WTC11 (cell line): ENCODE data around the gene EVA1A. TPM values are rescaled to one million over a fixed set of nuclear protein-coding genes. Genes with fewer than 3 reads are reported as not detected.

ENCODE experiments used
- ATAC-seq: fragments of 200-7000 bp; cut with Tn5 transposase; 2 replicates; pipeline ENCODE4 v1.10.0; 2021; ENCODE audit warnings: mild to moderate bottlenecking, moderate library complexity
- CTCF ChIA-PET: fragments of 300-600 bp; sonication (Branson Sonifier 250); formaldehyde crosslinking; loops from one replicate; lab custom pipeline; 2021; ENCODE audit warnings: antibody characterized with exemption; lab: Charles Lee
- POLR2A ChIA-PET: fragments of 350-600 bp; sonication (Branson Sonifier 250); formaldehyde crosslinking; loops from one replicate; lab custom pipeline; 2021; ENCODE audit warnings: antibody characterized with exemption; lab: Charles Lee
- DNase-seq: peaks from one replicate; pipeline ENCODE4 v3.0.0; 2021; ENCODE audit warnings: low spot score
- H3K27ac Mint-ChIP-seq: 2 replicates; pipeline ENCODE4 v1.8.0; 2021; ENCODE audit warnings: mixed read lengths
- H3K27me3 Mint-ChIP-seq: 2 replicates; pipeline ENCODE4 v1.8.0; 2021; ENCODE audit warnings: low read depth, mild to moderate bottlenecking, moderate library complexity, mixed read lengths
- H3K36me3 Mint-ChIP-seq: 2 replicates; pipeline ENCODE4 v1.8.0; 2021; ENCODE audit warnings: mixed read lengths
- H3K4me1 Mint-ChIP-seq: 2 replicates; pipeline ENCODE4 v1.8.0; 2022; ENCODE audit warnings: mixed read lengths
- H3K4me3 Mint-ChIP-seq: 2 replicates; pipeline ENCODE4 v1.8.0; 2021; ENCODE audit warnings: mild to moderate bottlenecking, moderate library complexity, mixed read lengths
- H3K9me3 Mint-ChIP-seq: 2 replicates; pipeline ENCODE4 v1.8.0; 2021; ENCODE audit warnings: mixed read lengths
- CDX4 ChIP-seq: fragments of 250-450 bp; sonication (Bioruptor Pico); IDR thresholded peaks from 2 replicates; pipeline ENCODE4 v1.9.0; 2021; ENCODE audit warnings: moderate library complexity, mild to moderate bottlenecking, inconsistent platforms, borderline replicate concordance
- E2F1 ChIP-seq: sonication (generic); formaldehyde crosslinking; IDR thresholded peaks from 2 replicates; pipeline ENCODE4 v1.8.0; 2022; ENCODE audit warnings: mild to moderate bottlenecking, missing genetic modification reagents
- FOXJ3 ChIP-seq: sonication (generic); formaldehyde crosslinking; IDR thresholded peaks from 2 replicates; pipeline ENCODE4 v1.9.0; 2021; ENCODE audit warnings: missing genetic modification reagents, mild to moderate bottlenecking, borderline replicate concordance
- GRHL2 ChIP-seq: fragments of 250-450 bp; sonication (Bioruptor Pico); IDR thresholded peaks from 2 replicates; pipeline ENCODE4 v1.8.0; 2022; ENCODE audit warnings: mild to moderate bottlenecking, moderate library complexity; ENCODE audit not compliant: insufficient replicate concordance, severe bottlenecking
- GTF2I ChIP-seq: fragments of 250-450 bp; sonication (Bioruptor Pico); conservative IDR thresholded peaks from 2 replicates; pipeline ENCODE4 v1.4.0; 2021; ENCODE audit warnings: mild to moderate bottlenecking
- HMGA2 ChIP-seq: fragments of 250-450 bp; sonication (Bioruptor Pico); IDR thresholded peaks from 2 replicates; pipeline ENCODE4 v1.4.0; 2021; ENCODE audit warnings: mild to moderate bottlenecking, moderate library complexity
- NR3C1 ChIP-seq: sonication (generic); formaldehyde crosslinking; conservative IDR thresholded peaks from 2 replicates; pipeline ENCODE4 v1.8.1; 2023; ENCODE audit warnings: low read depth, mild to moderate bottlenecking, missing genetic modification reagents
- SP1 ChIP-seq: sonication (generic); formaldehyde crosslinking; conservative IDR thresholded peaks from 2 replicates; pipeline ENCODE4 v1.8.1; 2022; ENCODE audit warnings: missing genetic modification reagents
- TEAD1 ChIP-seq: sonication (generic); formaldehyde crosslinking; IDR thresholded peaks from 2 replicates; pipeline ENCODE4 v1.8.0; 2022; ENCODE audit warnings: mild to moderate bottlenecking, missing genetic modification reagents
- ZNF138 ChIP-seq: sonication (generic); formaldehyde crosslinking; conservative IDR thresholded peaks from 2 replicates; pipeline ENCODE4 v1.8.1; 2022; ENCODE audit warnings: mild to moderate bottlenecking, moderate library complexity, missing genetic modification reagents
- ZNF232 ChIP-seq: sonication (generic); formaldehyde crosslinking; IDR thresholded peaks from 2 replicates; pipeline ENCODE4 v1.8.0; 2022; ENCODE audit warnings: mild to moderate bottlenecking, missing genetic modification reagents
- ZNF263 ChIP-seq: sonication (generic); formaldehyde crosslinking; IDR thresholded peaks from 2 replicates; pipeline ENCODE4 v1.8.1; 2022; ENCODE audit warnings: low read depth, mild to moderate bottlenecking, moderate library complexity, missing genetic modification reagents
- ZNF281 ChIP-seq: sonication (generic); formaldehyde crosslinking; IDR thresholded peaks from 2 replicates; pipeline ENCODE4 v1.8.0; 2023; ENCODE audit warnings: mild to moderate bottlenecking, missing genetic modification reagents
- ZNF416 ChIP-seq: fragments of 250-450 bp; sonication (Bioruptor Pico); IDR thresholded peaks from 2 replicates; pipeline ENCODE4 v1.9.0; 2021; ENCODE audit warnings: mild to moderate bottlenecking, inconsistent platforms
- ZNF423 ChIP-seq: fragments of 250-450 bp; sonication (Bioruptor Pico); IDR thresholded peaks from 2 replicates; pipeline ENCODE4 v2.1.2; 2022; ENCODE audit warnings: mild to moderate bottlenecking, moderate library complexity
- ZSCAN18 ChIP-seq: fragments of 250-450 bp; sonication (Bioruptor Pico); IDR thresholded peaks from 2 replicates; pipeline ENCODE4 v2.1.2; 2022; ENCODE audit warnings: mild to moderate bottlenecking, moderate library complexity
- total RNA-seq: library from RNA; stranded (reverse); gene quantifications from 3 replicates; pipeline ENCODE4 v1.2.3, GENCODE V29; 2021
- TF ChIP-seq, protein P1 (sequence below): sonication (generic); formaldehyde crosslinking; IDR thresholded peaks from 2 replicates; pipeline ENCODE4 v1.8.1; 2023; ENCODE audit warnings: mild to moderate bottlenecking, moderate library complexity, missing genetic modification reagents
- TF ChIP-seq, protein P2 (sequence below): sonication (generic); formaldehyde crosslinking; IDR thresholded peaks from 2 replicates; pipeline ENCODE4 v1.8.1; 2022; ENCODE audit warnings: mild to moderate bottlenecking, moderate library complexity, missing genetic modification reagents
- TF ChIP-seq, protein P3 (sequence below): sonication (generic); formaldehyde crosslinking; IDR thresholded peaks from 2 replicates; pipeline ENCODE4 v1.8.1; 2023; ENCODE audit warnings: mild to moderate bottlenecking, missing genetic modification reagents, moderate library complexity
- TF ChIP-seq, protein P4 (sequence below): sonication (generic); formaldehyde crosslinking; IDR thresholded peaks from 2 replicates; pipeline ENCODE4 v1.8.1; 2022; ENCODE audit warnings: missing genetic modification reagents, borderline replicate concordance

Gene EVA1A
- total RNA-seq, 1 experiment from 2014 or later: 4.1 TPM

DNA sequence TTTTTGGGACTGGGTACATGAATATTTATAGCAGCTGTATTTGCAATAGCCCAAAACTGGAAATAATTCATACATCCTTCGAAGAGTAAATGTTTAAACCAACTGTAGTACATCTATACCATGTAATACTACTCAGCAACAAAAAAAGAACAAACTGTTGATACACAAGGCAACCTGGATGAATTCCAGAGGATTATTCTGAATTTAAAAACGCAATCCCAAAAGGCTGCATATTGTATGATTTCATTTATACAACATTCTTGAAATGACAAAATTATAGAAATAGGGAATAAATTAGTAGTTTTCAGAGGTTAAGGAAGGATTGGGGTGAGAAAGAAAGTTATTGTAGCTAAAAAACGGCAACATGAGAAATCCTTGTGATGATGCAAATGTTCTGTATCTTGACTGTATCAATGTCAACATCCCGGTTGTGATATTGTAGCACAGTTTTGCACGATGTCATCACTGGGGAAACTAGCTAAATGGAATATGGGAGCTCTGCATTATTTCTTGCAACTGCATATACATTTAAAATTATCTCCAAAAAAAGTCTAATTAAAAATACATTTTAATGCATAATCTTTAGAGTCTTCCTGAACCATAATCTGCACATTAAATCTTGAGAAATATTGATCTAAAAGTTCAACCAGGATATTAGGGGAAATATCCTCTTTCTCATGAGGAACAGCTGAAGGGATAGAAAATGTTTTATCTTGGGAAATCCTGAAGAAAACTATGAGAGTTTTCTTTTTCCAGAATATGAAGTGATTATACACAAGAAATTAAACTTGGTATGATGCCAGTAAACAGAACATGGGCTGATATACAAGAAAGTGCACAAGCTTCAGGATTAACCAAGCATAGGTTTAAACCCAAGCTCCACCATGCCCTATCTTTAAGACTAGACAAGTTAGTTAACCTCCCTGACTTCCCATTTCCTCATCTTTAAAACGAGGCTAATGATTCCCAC is 21.9 kb downstream of the EVA1A start (continued):
- TF ChIP-seq, protein P1, sequence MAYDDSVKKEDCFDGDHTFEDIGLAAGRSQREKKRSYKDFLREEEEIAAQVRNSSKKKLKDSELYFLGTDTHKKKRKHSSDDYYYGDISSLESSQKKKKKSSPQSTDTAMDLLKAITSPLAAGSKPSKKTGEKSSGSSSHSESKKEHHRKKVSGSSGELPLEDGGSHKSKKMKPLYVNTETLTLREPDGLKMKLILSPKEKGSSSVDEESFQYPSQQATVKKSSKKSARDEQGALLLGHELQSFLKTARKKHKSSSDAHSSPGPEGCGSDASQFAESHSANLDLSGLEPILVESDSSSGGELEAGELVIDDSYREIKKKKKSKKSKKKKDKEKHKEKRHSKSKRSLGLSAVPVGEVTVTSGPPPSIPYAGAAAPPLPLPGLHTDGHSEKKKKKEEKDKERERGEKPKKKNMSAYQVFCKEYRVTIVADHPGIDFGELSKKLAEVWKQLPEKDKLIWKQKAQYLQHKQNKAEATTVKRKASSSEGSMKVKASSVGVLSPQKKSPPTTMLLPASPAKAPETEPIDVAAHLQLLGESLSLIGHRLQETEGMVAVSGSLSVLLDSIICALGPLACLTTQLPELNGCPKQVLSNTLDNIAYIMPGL: no peak
- TF ChIP-seq ZNF232 (CRISPR knock-in tag) (no peak), ZNF281 (no peak), FOXJ3 (CRISPR knock-in tag) (no peak), NR3C1 (CRISPR knock-in tag) (no peak), GRHL2 (CRISPR knock-in tag) (no peak), ZNF138 (no peak), HMGA2 (no peak), CDX4 (no peak), ZNF423 (no peak), GTF2I (CRISPR knock-in tag) (no peak)
- TF ChIP-seq, protein P2, sequence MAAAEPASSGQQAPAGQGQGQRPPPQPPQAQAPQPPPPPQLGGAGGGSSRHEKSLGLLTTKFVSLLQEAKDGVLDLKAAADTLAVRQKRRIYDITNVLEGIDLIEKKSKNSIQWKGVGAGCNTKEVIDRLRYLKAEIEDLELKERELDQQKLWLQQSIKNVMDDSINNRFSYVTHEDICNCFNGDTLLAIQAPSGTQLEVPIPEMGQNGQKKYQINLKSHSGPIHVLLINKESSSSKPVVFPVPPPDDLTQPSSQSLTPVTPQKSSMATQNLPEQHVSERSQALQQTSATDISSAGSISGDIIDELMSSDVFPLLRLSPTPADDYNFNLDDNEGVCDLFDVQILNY (CRISPR knock-in tag): no peak

- no peak for ATAC-seq
- peaks cover 5% of the 10 kb centered on the region for H3K27me3 Mint-ChIP-seq
- DNase-seq: no peak
- TF ChIP-seq CDX4: no peak
- TF ChIP-seq, protein P3, sequence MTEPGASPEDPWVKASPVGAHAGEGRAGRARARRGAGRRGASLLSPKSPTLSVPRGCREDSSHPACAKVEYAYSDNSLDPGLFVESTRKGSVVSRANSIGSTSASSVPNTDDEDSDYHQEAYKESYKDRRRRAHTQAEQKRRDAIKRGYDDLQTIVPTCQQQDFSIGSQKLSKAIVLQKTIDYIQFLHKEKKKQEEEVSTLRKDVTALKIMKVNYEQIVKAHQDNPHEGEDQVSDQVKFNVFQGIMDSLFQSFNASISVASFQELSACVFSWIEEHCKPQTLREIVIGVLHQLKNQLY (CRISPR knock-in tag): no peak
- TF ChIP-seq ZSCAN18 (CRISPR knock-in tag): no peak
- TF ChIP-seq ZNF416 (CRISPR knock-in tag): no peak
- no peak for TF ChIP-seq SP1 (CRISPR knock-in tag)
- no peak for TF ChIP-seq TEAD1 (CRISPR knock-in tag)
- no peak for TF ChIP-seq ZNF263
- TF ChIP-seq E2F1 (CRISPR knock-in tag): no peak
- TF ChIP-seq, protein P4, sequence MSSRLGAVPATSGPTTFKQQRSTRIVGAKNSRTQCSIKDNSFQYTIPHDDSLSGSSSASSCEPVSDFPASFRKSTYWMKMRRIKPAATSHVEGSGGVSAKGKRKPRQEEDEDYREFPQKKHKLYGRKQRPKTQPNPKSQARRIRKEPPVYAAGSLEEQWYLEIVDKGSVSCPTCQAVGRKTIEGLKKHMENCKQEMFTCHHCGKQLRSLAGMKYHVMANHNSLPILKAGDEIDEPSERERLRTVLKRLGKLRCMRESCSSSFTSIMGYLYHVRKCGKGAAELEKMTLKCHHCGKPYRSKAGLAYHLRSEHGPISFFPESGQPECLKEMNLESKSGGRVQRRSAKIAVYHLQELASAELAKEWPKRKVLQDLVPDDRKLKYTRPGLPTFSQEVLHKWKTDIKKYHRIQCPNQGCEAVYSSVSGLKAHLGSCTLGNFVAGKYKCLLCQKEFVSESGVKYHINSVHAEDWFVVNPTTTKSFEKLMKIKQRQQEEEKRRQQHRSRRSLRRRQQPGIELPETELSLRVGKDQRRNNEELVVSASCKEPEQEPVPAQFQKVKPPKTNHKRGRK (CRISPR knock-in tag): no peak
Observed at GRCh38 chr2:75537658-75538057, 23.1 kb downstream of the EVA1A start.

More at GRCh38 chr2:75537658-75538057, 23.1 kb downstream of the EVA1A start:
- Mint-ChIP-seq H3K27ac (no peak overlapping the region), H3K9me3 (peaks cover 18% of the 10 kb centered on the region), H3K4me3 (no peak overlapping the region), H3K4me1 (no peaks in the 10 kb centered on the region), H3K36me3 (0 out of 2 replicates have a peak, but pooled peaks cover 3% of the 10 kb centered on the region)
- POLR2A ChIA-PET: no interaction called here
- CTCF ChIA-PET: no interaction called here
